ENCODE measurements around the gene ARRDC3.

- TF ChIP-seq, protein P1, sequence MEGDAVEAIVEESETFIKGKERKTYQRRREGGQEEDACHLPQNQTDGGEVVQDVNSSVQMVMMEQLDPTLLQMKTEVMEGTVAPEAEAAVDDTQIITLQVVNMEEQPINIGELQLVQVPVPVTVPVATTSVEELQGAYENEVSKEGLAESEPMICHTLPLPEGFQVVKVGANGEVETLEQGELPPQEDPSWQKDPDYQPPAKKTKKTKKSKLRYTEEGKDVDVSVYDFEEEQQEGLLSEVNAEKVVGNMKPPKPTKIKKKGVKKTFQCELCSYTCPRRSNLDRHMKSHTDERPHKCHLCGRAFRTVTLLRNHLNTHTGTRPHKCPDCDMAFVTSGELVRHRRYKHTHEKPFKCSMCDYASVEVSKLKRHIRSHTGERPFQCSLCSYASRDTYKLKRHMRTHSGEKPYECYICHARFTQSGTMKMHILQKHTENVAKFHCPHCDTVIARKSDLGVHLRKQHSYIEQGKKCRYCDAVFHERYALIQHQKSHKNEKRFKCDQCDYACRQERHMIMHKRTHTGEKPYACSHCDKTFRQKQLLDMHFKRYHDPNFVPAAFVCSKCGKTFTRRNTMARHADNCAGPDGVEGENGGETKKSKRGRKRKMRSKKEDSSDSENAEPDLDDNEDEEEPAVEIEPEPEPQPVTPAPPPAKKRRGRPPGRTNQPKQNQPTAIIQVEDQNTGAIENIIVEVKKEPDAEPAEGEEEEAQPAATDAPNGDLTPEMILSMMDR (conservative IDR thresholded peaks at IDR 0.05; ENCODE audit: low read depth in 2 of 2) = no peak
- no peak for TF ChIP-seq REST (IDR thresholded peaks at IDR 0.05; ENCODE audit: unreplicated experiment)
These were observed 9.5 kb downstream of the ARRDC3 start for GRCh38 chr5:91373600-91373999.
